ENCODE results near the gene SPOUT1. TPM values are rescaled to one million over a fixed set of nuclear protein-coding genes. Genes with fewer than 3 reads are reported as not detected.

SPOUT1 gene
- total and polyA plus RNA-seq, 2 of the 13 experiments (the other 11 are each of a cell fraction or from before 2014, with no cell fraction given): 39.0 to 45.8 TPM

GRCh38 chr9:128786681-128787601 lies 42.7 kb downstream of the SPOUT1 start, which contains the start of gene TBC1D13 (continued):
- peak; percentile 70; the same call in 1 of the 2 replicates for TF ChIP-seq ZNF703 (CRISPR knock-in tag; IDR thresholded peaks at IDR 0.05; ENCODE audit: borderline replicate concordance)
- no peak for TF ChIP-seq ZNF496 (CRISPR knock-in tag; IDR thresholded peaks at IDR 0.05; ENCODE audit: insufficient replicate concordance)
- TF ChIP-seq ZNF678 (CRISPR knock-in tag; IDR thresholded peaks at IDR 0.05): peak; percentile 89
- no peak for TF ChIP-seq GPBP1L1 (CRISPR knock-in tag; IDR thresholded peaks at IDR 0.05)
- TF ChIP-seq IRF9 (CRISPR knock-in tag; IDR thresholded peaks at IDR 0.05; ENCODE audit: borderline replicate concordance): peak; percentile 89; the same call in 1 of the 2 replicates
- peak; percentile 33 for TF ChIP-seq SRSF1 (optimal IDR thresholded peaks at IDR 0.05; ENCODE audit: low read depth, low read length)
- peak; percentile 96 for TF ChIP-seq ZFP91 (CRISPR knock-in tag; IDR thresholded peaks at IDR 0.05; ENCODE audit: borderline replicate concordance)
- TF ChIP-seq MTERF4 (CRISPR knock-in tag; IDR thresholded peaks at IDR 0.05): peak; percentile 56; the same call in 1 of the 2 replicates
- TF ChIP-seq HMGXB4 (CRISPR knock-in tag; IDR thresholded peaks at IDR 0.05; ENCODE audit: borderline replicate concordance in 1 of 2, low read depth in 1 of 2): peak; percentile 77 to 91
- no peak; the same call in 1 of the 2 replicates for TF ChIP-seq ZSCAN29 (CRISPR knock-in tag; conservative IDR thresholded peaks at IDR 0.05)
- TF ChIP-seq PAWR (CRISPR knock-in tag; IDR thresholded peaks at IDR 0.05; ENCODE audit: borderline replicate concordance): no peak
- peak; percentile 70 for TF ChIP-seq XRCC5 (optimal IDR thresholded peaks at IDR 0.05; ENCODE audit: low read length)
- peak; percentile 53; the same call in 1 of the 2 replicates for TF ChIP-seq ELF1 (CRISPR knock-in tag; IDR thresholded peaks at IDR 0.05)
- TF ChIP-seq JUND (CRISPR knock-in tag; IDR thresholded peaks at IDR 0.05): peak; percentile 26; the same call in 1 of the 2 replicates
- peak; percentile 65; the same call in 1 of the 2 replicates for TF ChIP-seq ONECUT2 (CRISPR knock-in tag; IDR thresholded peaks at IDR 0.05)
- TF ChIP-seq ZNF784 (CRISPR knock-in tag; IDR thresholded peaks at IDR 0.05; ENCODE audit: borderline replicate concordance): peak; percentile 96
- TF ChIP-seq SALL2 (CRISPR knock-in tag; IDR thresholded peaks at IDR 0.05): peak; percentile 93
- TF ChIP-seq ZNF12 (CRISPR knock-in tag; IDR thresholded peaks at IDR 0.05): peak; percentile 60; the same call in 1 of the 2 replicates
- TF ChIP-seq SNAI1 (CRISPR knock-in tag; IDR thresholded peaks at IDR 0.05; ENCODE audit: borderline replicate concordance): peak; percentile 77; the same call in 1 of the 2 replicates
